ENCODE data around the gene VEGFD. TPM values are rescaled to one million over a fixed set of nuclear protein-coding genes. Genes with fewer than 3 reads are reported as not detected.

Gene VEGFD
- total and polyA plus RNA-seq, 2 donors (not counting 3 experiments of a cell fraction or from before 2014, with no cell fraction given), result 0.40 to 0.64 TPM

- Histone ChIP-seq H3K9ac (replicated peaks; ENCODE audit: extremely low read depth, insufficient read depth, low read length) (no peak overlapping the region), H3K9me1 (replicated peaks; ENCODE audit: control insufficient read depth, extremely low read depth, insufficient read depth, low read length) (no peaks in the 10 kb centered on the region), H3K79me2 (ENCODE audit: control insufficient read depth, insufficient read depth, low read length) (no peaks in the 10 kb centered on the region), H2AFZ (ENCODE audit: low read depth, low read length) (no peak overlapping the region), H3K36me3 (ENCODE audit: control insufficient read depth in 2 of 2, extremely low read depth in 1 of 2, insufficient read depth in 2 of 2, low read length in 2 of 2) (no peaks in the 10 kb centered on the region), H3K27ac (ENCODE audit: insufficient read depth, low read depth, low read length) (no peak overlapping the region), H3K4me3 (replicated peaks in 1 of 3; ENCODE audit: insufficient read depth in 1 of 3, low read depth in 1 of 3, low read length in 3 of 3) (no peak overlapping the region), H3K27me3 (ENCODE audit: control insufficient read depth in 2 of 2, insufficient read depth in 2 of 2, low read length in 2 of 2) (no peaks in the 10 kb centered on the region), H3K9me3 (replicated peaks; ENCODE audit: control insufficient read depth, insufficient read depth, low read length) (no peaks in the 10 kb centered on the region), H3K4me1 (ENCODE audit: control insufficient read depth, extremely low read depth, insufficient read depth, low read length) (no peaks in the 10 kb centered on the region), H4K20me1 (replicated peaks; ENCODE audit: control insufficient read depth, extremely low read depth, insufficient read depth, low read length) (no peaks in the 10 kb centered on the region), H3K4me2 (ENCODE audit: insufficient read depth, low read length) (no peak overlapping the region)
- CTCF ChIA-PET, result interaction anchor here (1.4 kb wide), 1 partner anchor 11 kb away, joined by 3 read pairs; no protein-coding TSS in a partner anchor
- BruUV-seq (replicated peaks), result no TSS peak
- FAIRE-seq, result no peak
- dilution Hi-C loops (cut with MboI; ENCODE audit: extremely low pct_ligation_motif_present, low sequenced_read_pairs) (no loop called here), intact Hi-C loops (cut with micrococcal nuclease) (no loop called here)
- no peak for DNase-seq (ENCODE audit: low read depth, low spot score)
- TF ChIP-seq POLR2AphosphoS5 (IDR thresholded peaks at IDR 0.05; ENCODE audit: insufficient read depth, low read depth, low read length) (no peak), FOS (IDR thresholded peaks at IDR 0.05; ENCODE audit: borderline replicate concordance, insufficient read depth, low read length) (no peak), JUN (IDR thresholded peaks at IDR 0.05; ENCODE audit: borderline replicate concordance, insufficient read depth, insufficient read length, low read depth) (no peak), EZH2 (IDR thresholded peaks at IDR 0.05; ENCODE audit: borderline replicate concordance, low read depth, low read length, severe bottlenecking) (no peak), GATA2 (IDR thresholded peaks at IDR 0.05; ENCODE audit: insufficient read depth, insufficient read length, low read depth, low read length) (no peak)
- TF ChIP-seq, protein P1, sequence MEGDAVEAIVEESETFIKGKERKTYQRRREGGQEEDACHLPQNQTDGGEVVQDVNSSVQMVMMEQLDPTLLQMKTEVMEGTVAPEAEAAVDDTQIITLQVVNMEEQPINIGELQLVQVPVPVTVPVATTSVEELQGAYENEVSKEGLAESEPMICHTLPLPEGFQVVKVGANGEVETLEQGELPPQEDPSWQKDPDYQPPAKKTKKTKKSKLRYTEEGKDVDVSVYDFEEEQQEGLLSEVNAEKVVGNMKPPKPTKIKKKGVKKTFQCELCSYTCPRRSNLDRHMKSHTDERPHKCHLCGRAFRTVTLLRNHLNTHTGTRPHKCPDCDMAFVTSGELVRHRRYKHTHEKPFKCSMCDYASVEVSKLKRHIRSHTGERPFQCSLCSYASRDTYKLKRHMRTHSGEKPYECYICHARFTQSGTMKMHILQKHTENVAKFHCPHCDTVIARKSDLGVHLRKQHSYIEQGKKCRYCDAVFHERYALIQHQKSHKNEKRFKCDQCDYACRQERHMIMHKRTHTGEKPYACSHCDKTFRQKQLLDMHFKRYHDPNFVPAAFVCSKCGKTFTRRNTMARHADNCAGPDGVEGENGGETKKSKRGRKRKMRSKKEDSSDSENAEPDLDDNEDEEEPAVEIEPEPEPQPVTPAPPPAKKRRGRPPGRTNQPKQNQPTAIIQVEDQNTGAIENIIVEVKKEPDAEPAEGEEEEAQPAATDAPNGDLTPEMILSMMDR (IDR thresholded peaks at IDR 0.05; ENCODE audit: extremely low read depth in 1 of 2, insufficient read depth in 1 of 2, low read depth in 1 of 2, low read length in 2 of 2), result no peak
- TF ChIP-seq, protein P2, sequence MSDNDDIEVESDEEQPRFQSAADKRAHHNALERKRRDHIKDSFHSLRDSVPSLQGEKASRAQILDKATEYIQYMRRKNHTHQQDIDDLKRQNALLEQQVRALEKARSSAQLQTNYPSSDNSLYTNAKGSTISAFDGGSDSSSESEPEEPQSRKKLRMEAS (IDR thresholded peaks at IDR 0.05; ENCODE audit: insufficient read depth, insufficient read length), result no peak
- POLR2A ChIA-PET, result no interaction called here
Measured at GRCh38 chrX:15356444-15356843, 27.8 kb downstream of the VEGFD start.
